WTC11 (cell line): ENCODE data around the gene GNG13. TPM values are rescaled to one million over a fixed set of nuclear protein-coding genes. Genes with fewer than 3 reads are reported as not detected.

Experiments
- ATAC-seq: fragments of 200-7000 bp; cut with Tn5 transposase; 2 replicates; pipeline ENCODE4 v1.10.0; 2021; ENCODE audit warnings: mild to moderate bottlenecking, moderate library complexity
- CTCF ChIA-PET: fragments of 300-600 bp; sonication (Branson Sonifier 250); formaldehyde crosslinking; loops from one replicate; lab custom pipeline; 2021; ENCODE audit warnings: antibody characterized with exemption; lab: Charles Lee
- POLR2A ChIA-PET: fragments of 350-600 bp; sonication (Branson Sonifier 250); formaldehyde crosslinking; loops from one replicate; lab custom pipeline; 2021; ENCODE audit warnings: antibody characterized with exemption; lab: Charles Lee
- DNase-seq: peaks from one replicate; pipeline ENCODE4 v3.0.0; 2021; ENCODE audit warnings: low spot score
- H3K27ac Mint-ChIP-seq: 2 replicates; pipeline ENCODE4 v1.8.0; 2021; ENCODE audit warnings: mixed read lengths
- H3K27me3 Mint-ChIP-seq: 2 replicates; pipeline ENCODE4 v1.8.0; 2021; ENCODE audit warnings: low read depth, mild to moderate bottlenecking, moderate library complexity, mixed read lengths
- H3K36me3 Mint-ChIP-seq: 2 replicates; pipeline ENCODE4 v1.8.0; 2021; ENCODE audit warnings: mixed read lengths
- H3K4me1 Mint-ChIP-seq: 2 replicates; pipeline ENCODE4 v1.8.0; 2022; ENCODE audit warnings: mixed read lengths
- H3K4me3 Mint-ChIP-seq: 2 replicates; pipeline ENCODE4 v1.8.0; 2021; ENCODE audit warnings: mild to moderate bottlenecking, moderate library complexity, mixed read lengths
- H3K9me3 Mint-ChIP-seq: 2 replicates; pipeline ENCODE4 v1.8.0; 2021; ENCODE audit warnings: mixed read lengths
- AR ChIP-seq: fragments of 250-450 bp; sonication (Bioruptor Pico); IDR thresholded peaks from 2 replicates; pipeline ENCODE4 v1.9.0; 2021; ENCODE audit warnings: mild to moderate bottlenecking
- CREB1 ChIP-seq: sonication (generic); formaldehyde crosslinking; IDR thresholded peaks from 2 replicates; pipeline ENCODE4 v1.8.0; 2023; ENCODE audit warnings: mild to moderate bottlenecking, missing genetic modification reagents
- CREM ChIP-seq: sonication (generic); formaldehyde crosslinking; IDR thresholded peaks from 2 replicates; pipeline ENCODE4 v1.8.1; 2022; ENCODE audit warnings: mild to moderate bottlenecking, missing genetic modification reagents, moderate library complexity
- EMX1 ChIP-seq: fragments of 250-450 bp; sonication (Bioruptor Pico); IDR thresholded peaks from 2 replicates; pipeline ENCODE4 v1.8.0; 2021; ENCODE audit warnings: mild to moderate bottlenecking
- ESRRA ChIP-seq: sonication (generic); formaldehyde crosslinking; IDR thresholded peaks from 2 replicates; pipeline ENCODE4 v1.8.1; 2022; ENCODE audit warnings: mild to moderate bottlenecking, missing genetic modification reagents, borderline replicate concordance
- HMGA2 ChIP-seq: fragments of 250-450 bp; sonication (Bioruptor Pico); IDR thresholded peaks from 2 replicates; pipeline ENCODE4 v1.4.0; 2021; ENCODE audit warnings: mild to moderate bottlenecking, moderate library complexity
- HMGXB4 ChIP-seq: sonication (generic); formaldehyde crosslinking; IDR thresholded peaks from 2 replicates; pipeline ENCODE4 v1.8.1; 2023; ENCODE audit warnings: mild to moderate bottlenecking, moderate library complexity, missing genetic modification reagents
- NFATC4 ChIP-seq: fragments of 250-450 bp; sonication (Bioruptor Pico); IDR thresholded peaks from 2 replicates; pipeline ENCODE4 v1.9.0; 2021; ENCODE audit warnings: mild to moderate bottlenecking
- NR1H2 ChIP-seq: sonication (generic); formaldehyde crosslinking; IDR thresholded peaks from 2 replicates; pipeline ENCODE4 v1.9.0; 2021; ENCODE audit warnings: mild to moderate bottlenecking, moderate library complexity, missing genetic modification reagents
- RORB ChIP-seq: fragments of 250-450 bp; sonication (Bioruptor Pico); IDR thresholded peaks from 2 replicates; pipeline ENCODE4 v1.9.0; 2021; ENCODE audit warnings: mild to moderate bottlenecking
- SP1 ChIP-seq: sonication (generic); formaldehyde crosslinking; conservative IDR thresholded peaks from 2 replicates; pipeline ENCODE4 v1.8.1; 2022; ENCODE audit warnings: missing genetic modification reagents
- TCF7 ChIP-seq: sonication (generic); formaldehyde crosslinking; IDR thresholded peaks from 2 replicates; pipeline ENCODE4 v1.8.0; 2022; ENCODE audit warnings: mild to moderate bottlenecking, low read depth, missing genetic modification reagents, moderate library complexity
- ZNF138 ChIP-seq: sonication (generic); formaldehyde crosslinking; conservative IDR thresholded peaks from 2 replicates; pipeline ENCODE4 v1.8.1; 2022; ENCODE audit warnings: mild to moderate bottlenecking, moderate library complexity, missing genetic modification reagents
- ZNF263 ChIP-seq: sonication (generic); formaldehyde crosslinking; IDR thresholded peaks from 2 replicates; pipeline ENCODE4 v1.8.1; 2022; ENCODE audit warnings: low read depth, mild to moderate bottlenecking, moderate library complexity, missing genetic modification reagents
- total RNA-seq: library from RNA; stranded (reverse); gene quantifications from 3 replicates; pipeline ENCODE4 v1.2.3, GENCODE V29; 2021
- TF ChIP-seq, protein P1 (sequence below): sonication (generic); formaldehyde crosslinking; IDR thresholded peaks from 2 replicates; pipeline ENCODE4 v1.8.1; 2023; ENCODE audit warnings: mild to moderate bottlenecking, missing genetic modification reagents, moderate library complexity
- TF ChIP-seq, protein P2 (sequence below): fragments of 250-450 bp; sonication (Bioruptor Pico); conservative IDR thresholded peaks from 2 replicates; pipeline ENCODE4 v1.9.0; 2021; ENCODE audit warnings: mild to moderate bottlenecking
- TF ChIP-seq, protein P3 (sequence below): sonication (generic); formaldehyde crosslinking; IDR thresholded peaks from 2 replicates; pipeline ENCODE4 v1.8.1; 2023; ENCODE audit warnings: mild to moderate bottlenecking, missing genetic modification reagents, borderline replicate concordance
- TF ChIP-seq, protein P4 (sequence below): sonication (generic); formaldehyde crosslinking; IDR thresholded peaks from 2 replicates; pipeline ENCODE4 v1.8.1; 2023; ENCODE audit warnings: mild to moderate bottlenecking, missing genetic modification reagents

GNG13 gene
- total RNA-seq, 1 experiment from 2014 or later = not detected

DNA sequence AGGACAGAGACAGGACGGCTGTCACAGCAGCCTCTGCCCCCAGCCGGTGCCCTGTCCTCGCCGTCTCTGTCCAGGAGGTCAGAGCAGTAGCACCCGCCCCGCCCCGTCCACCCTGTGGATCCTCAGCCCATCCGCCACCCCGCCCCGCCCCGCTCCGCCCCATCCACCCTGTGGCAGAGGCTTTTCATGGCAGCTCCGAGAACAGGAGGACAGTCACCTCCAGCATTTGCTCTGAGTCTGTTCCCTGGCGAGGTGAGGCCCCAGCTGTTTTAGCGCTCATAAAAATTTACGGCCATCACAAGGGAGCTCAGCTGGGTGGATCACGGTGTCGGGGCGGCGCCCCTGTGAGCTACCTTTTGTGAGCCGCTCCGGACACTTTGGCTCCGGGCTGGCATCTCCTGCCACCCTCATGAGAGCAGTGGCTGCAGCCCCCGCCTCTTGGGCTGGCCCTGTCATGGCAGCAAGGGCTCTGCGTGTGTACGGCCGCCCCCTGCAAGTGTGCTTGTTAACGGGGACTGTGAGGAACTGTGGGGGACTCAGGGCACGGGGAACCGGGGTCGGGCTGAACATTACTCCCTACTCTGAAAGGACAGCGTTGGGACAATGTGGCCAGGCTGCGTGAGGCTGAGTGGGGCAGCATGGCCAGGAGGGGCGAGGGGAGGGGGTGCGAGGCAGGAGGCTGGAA lies 32.3 kb upstream of the GNG13 start:
- DNase-seq = no peak
- H3K27me3 Mint-ChIP-seq = peaks cover 11% of the 10 kb centered on the region
- ChIA-PET POLR2A (no interaction called here), CTCF (no interaction called here)
- H3K27ac Mint-ChIP-seq = no peak overlapping the region
- no peak overlapping the region for H3K4me3 Mint-ChIP-seq
- TF ChIP-seq ESRRA (CRISPR knock-in tag) = no peak
- TF ChIP-seq TCF7 (CRISPR knock-in tag) = no peak
- TF ChIP-seq ZNF138 = no peak
- TF ChIP-seq EMX1 (CRISPR knock-in tag) = no peak
- no peak for TF ChIP-seq HMGXB4 (CRISPR knock-in tag)
- TF ChIP-seq CREB1 (CRISPR knock-in tag) = no peak
- TF ChIP-seq, protein P1, sequence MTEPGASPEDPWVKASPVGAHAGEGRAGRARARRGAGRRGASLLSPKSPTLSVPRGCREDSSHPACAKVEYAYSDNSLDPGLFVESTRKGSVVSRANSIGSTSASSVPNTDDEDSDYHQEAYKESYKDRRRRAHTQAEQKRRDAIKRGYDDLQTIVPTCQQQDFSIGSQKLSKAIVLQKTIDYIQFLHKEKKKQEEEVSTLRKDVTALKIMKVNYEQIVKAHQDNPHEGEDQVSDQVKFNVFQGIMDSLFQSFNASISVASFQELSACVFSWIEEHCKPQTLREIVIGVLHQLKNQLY (CRISPR knock-in tag) = no peak
- no peak for TF ChIP-seq CREM (CRISPR knock-in tag)
- TF ChIP-seq RORB (CRISPR knock-in tag) = no peak
- TF ChIP-seq HMGA2 (CRISPR knock-in tag) = no peak
- no peak for TF ChIP-seq SP1 (CRISPR knock-in tag)
- TF ChIP-seq, protein P2, sequence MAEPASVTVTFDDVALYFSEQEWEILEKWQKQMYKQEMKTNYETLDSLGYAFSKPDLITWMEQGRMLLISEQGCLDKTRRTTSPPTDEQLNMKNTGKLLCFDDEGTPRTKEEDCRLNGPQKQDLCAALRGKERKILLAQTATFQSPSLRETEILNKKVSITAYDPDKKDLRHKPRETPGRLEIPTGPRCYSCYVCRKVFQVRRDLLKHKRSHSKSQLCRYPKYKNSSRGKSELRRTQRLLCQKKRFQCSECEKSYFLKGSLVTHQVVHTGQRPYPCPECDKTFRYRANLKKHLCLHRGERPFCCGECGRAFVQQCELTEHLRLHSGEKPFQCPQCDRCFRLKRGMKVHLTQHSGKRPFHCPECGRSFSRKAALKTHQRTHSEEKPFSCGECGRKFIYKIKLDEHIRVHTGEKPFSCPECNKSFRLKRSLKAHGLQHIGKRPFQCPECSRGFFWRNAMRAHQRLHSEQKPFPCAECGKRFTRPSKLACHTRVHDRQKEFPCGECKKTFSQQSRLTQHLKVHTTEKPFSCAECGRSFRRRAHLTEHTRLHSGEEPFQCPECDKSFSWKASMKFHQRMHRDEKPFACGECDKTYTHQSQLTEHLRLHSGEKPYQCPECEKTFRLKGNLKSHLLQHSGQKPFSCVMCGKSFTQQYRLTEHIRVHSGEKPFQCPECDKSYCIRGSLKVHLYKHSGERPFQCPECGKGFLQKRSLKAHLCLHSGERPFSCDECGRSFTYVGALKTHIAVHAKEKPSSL (CRISPR knock-in tag) = no peak
- TF ChIP-seq, protein P3, sequence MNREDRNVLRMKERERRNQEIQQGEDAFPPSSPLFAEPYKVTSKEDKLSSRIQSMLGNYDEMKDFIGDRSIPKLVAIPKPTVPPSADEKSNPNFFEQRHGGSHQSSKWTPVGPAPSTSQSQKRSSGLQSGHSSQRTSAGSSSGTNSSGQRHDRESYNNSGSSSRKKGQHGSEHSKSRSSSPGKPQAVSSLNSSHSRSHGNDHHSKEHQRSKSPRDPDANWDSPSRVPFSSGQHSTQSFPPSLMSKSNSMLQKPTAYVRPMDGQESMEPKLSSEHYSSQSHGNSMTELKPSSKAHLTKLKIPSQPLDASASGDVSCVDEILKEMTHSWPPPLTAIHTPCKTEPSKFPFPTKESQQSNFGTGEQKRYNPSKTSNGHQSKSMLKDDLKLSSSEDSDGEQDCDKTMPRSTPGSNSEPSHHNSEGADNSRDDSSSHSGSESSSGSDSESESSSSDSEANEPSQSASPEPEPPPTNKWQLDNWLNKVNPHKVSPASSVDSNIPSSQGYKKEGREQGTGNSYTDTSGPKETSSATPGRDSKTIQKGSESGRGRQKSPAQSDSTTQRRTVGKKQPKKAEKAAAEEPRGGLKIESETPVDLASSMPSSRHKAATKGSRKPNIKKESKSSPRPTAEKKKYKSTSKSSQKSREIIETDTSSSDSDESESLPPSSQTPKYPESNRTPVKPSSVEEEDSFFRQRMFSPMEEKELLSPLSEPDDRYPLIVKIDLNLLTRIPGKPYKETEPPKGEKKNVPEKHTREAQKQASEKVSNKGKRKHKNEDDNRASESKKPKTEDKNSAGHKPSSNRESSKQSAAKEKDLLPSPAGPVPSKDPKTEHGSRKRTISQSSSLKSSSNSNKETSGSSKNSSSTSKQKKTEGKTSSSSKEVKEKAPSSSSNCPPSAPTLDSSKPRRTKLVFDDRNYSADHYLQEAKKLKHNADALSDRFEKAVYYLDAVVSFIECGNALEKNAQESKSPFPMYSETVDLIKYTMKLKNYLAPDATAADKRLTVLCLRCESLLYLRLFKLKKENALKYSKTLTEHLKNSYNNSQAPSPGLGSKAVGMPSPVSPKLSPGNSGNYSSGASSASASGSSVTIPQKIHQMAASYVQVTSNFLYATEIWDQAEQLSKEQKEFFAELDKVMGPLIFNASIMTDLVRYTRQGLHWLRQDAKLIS (CRISPR knock-in tag) = no peak
- TF ChIP-seq, protein P4, sequence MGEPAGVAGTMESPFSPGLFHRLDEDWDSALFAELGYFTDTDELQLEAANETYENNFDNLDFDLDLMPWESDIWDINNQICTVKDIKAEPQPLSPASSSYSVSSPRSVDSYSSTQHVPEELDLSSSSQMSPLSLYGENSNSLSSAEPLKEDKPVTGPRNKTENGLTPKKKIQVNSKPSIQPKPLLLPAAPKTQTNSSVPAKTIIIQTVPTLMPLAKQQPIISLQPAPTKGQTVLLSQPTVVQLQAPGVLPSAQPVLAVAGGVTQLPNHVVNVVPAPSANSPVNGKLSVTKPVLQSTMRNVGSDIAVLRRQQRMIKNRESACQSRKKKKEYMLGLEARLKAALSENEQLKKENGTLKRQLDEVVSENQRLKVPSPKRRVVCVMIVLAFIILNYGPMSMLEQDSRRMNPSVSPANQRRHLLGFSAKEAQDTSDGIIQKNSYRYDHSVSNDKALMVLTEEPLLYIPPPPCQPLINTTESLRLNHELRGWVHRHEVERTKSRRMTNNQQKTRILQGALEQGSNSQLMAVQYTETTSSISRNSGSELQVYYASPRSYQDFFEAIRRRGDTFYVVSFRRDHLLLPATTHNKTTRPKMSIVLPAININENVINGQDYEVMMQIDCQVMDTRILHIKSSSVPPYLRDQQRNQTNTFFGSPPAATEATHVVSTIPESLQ (CRISPR knock-in tag) = no peak
- TF ChIP-seq NFATC4 (CRISPR knock-in tag) = no peak
- TF ChIP-seq NR1H2 = no peak
- TF ChIP-seq AR = no peak
- TF ChIP-seq ZNF263 (CRISPR knock-in tag) = no peak
- H3K36me3 Mint-ChIP-seq = peaks cover 9% of the 10 kb centered on the region
- no peaks in the 10 kb centered on the region for H3K4me1 Mint-ChIP-seq
- no peak for ATAC-seq
- peaks cover 17% of the 10 kb centered on the region for H3K9me3 Mint-ChIP-seq
